HFFc6 (cell line): ENCODE data around the gene IFITM1. TPM values are rescaled to one million over a fixed set of nuclear protein-coding genes. Genes with fewer than 3 reads are reported as not detected.

Source experiments
- DNase-seq: peaks from one replicate; pipeline ENCODE4 v3.0.0-alpha.2; 2018
- H3K27ac Mint-ChIP-seq: 2 replicates; pipeline ENCODE4 v1.8.0; 2020; ENCODE audit warnings: mild to moderate bottlenecking, mixed read lengths
- H3K27me3 Mint-ChIP-seq: 2 replicates; pipeline ENCODE4 v1.8.0; 2021; ENCODE audit warnings: mild to moderate bottlenecking, moderate library complexity, mixed read lengths; ENCODE audit not compliant: insufficient read depth
- H3K36me3 Mint-ChIP-seq: 2 replicates; pipeline ENCODE4 v1.8.0; 2021; ENCODE audit warnings: low read depth, mixed read lengths
- H3K4me1 Mint-ChIP-seq: 2 replicates; pipeline ENCODE4 v1.8.0; 2020; ENCODE audit warnings: low read depth, mixed read lengths
- H3K4me3 Mint-ChIP-seq: 2 replicates; pipeline ENCODE4 v1.8.0; 2020; ENCODE audit warnings: mild to moderate bottlenecking, moderate library complexity, mixed read lengths
- H3K9me3 Mint-ChIP-seq: 2 replicates; pipeline ENCODE4 v1.8.0; 2020; ENCODE audit warnings: mild to moderate bottlenecking, mixed read lengths
- CTCF ChIP-seq: fragments of 200-600 bp; sonication (generic); IDR thresholded peaks from 2 replicates; pipeline ENCODE4 v1.5.0; 2021; ENCODE audit warnings: antibody characterized with exemption, mild to moderate bottlenecking
- total RNA-seq, 6 experiments: library from RNA; stranded (reverse); fragmentation: NEBNext Ultra II Directional; extraction: Animal tissue kit (Norgen Biotek cat#: 25700); gene quantifications; 2 replicates in 1 of 6; 3 replicates in 5 of 6; pipeline ENCODE4 v1.2.3, GENCODE V29; 2021

IFITM1 gene
- total RNA-seq, 6 experiments from 2014 or later = 23.5 to 36.1 (median 30.0) TPM

DNA sequence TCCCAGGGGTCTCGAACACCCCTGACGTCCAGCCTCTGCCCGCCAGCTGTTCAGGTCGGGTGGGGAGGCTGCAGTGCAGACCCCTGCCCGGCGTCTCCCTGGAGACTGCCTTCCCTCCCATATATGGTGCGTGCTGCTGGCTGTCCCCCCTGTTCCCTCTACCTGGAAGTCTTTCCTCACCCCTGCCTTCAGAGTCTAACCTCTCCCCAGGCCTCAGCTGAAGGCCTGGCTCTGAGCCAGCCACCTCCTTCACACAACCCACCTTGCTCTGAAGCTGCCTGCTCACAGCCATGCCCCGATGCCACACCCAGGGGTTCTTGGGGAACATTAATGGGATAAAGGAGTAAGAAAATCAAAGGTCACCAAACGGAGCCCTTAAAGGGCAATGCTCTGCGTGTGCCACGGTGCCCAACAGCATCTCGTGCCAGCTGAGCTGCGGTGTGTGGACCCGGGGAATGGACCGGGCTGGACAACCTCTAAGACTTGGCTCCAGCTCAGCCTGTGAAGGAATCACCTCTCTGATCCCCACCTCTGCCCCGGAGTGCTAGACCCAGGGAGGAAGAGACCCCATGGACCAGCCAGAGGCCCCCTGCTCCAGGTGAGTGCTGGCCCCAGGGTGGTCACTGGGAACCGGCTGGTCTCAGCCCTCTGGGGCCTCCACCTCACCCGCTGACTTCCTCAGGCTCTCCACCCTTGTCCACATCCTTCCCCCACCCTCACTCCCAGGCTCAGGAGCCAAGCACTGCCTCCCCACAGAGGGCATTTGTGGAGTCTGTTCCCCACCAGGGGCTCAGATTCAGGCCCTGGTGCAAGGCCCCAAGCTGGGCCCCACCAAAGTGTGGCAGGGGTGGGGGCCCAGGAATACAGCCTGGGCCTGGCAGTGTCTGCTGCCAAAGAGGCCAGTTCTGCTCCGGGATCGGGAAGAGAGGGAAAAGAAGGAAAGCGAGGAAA lies 35.6 kb upstream of the IFITM1 start, which contains the start of gene NLRP6:
NLRP6 (plus strand) TSS at position 407 of the 951 bp plus-strand sequence; CDS start at position 570, 163 bp downstream.
- no peaks in the 10 kb centered on the region for H3K4me1 Mint-ChIP-seq
- peaks cover 8% of the 10 kb centered on the region; the same call in 1 of the 2 replicates for H3K9me3 Mint-ChIP-seq
- no peaks in the 10 kb centered on the region for H3K36me3 Mint-ChIP-seq
- no peak within 1 kb of the TSS for H3K27ac Mint-ChIP-seq
- H3K4me3 Mint-ChIP-seq = no peak within 1 kb of the TSS
- DNase-seq = no peak
- peaks cover 41% of the 10 kb centered on the region for H3K27me3 Mint-ChIP-seq
- no peak for TF ChIP-seq CTCF

- no peak overlapping the region for H3K27ac Mint-ChIP-seq
- peaks cover 8% of the 10 kb centered on the region; the same call in 1 of the 2 replicates for H3K9me3 Mint-ChIP-seq
- H3K4me1 Mint-ChIP-seq = no peaks in the 10 kb centered on the region
- H3K36me3 Mint-ChIP-seq = no peaks in the 10 kb centered on the region
- peaks cover 37% of the 10 kb centered on the region for H3K27me3 Mint-ChIP-seq
- TF ChIP-seq CTCF = no peak
- no peak overlapping the region for H3K4me3 Mint-ChIP-seq
- no peak for DNase-seq
Measured at GRCh38 chr11:279040-279965, 34.5 kb upstream of the IFITM1 start.

DNA sequence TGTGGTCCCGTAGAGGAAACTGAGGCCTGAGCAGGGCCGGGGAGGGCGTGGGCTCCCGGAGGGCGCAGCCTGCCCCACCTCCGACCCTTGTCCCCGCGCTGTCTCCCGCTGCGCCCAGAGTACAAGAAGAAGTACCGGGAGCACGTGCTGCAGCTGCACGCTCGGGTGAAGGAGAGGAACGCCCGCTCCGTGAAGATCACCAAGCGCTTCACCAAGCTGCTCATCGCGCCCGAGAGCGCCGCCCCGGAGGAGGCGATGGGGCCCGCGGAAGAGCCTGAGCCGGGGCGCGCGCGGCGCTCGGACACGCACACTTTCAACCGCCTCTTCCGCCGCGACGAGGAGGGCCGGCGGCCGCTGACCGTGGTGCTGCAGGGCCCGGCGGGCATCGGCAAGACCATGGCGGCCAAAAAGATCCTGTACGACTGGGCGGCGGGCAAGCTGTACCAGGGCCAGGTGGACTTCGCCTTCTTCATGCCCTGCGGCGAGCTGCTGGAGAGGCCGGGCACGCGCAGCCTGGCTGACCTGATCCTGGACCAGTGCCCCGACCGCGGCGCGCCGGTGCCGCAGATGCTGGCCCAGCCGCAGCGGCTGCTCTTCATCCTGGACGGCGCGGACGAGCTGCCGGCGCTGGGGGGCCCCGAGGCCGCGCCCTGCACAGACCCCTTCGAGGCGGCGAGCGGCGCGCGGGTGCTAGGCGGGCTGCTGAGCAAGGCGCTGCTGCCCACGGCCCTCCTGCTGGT lies 33.7 kb upstream of the IFITM1 start:
- DNase-seq = no peak
- peaks cover 37% of the 10 kb centered on the region for H3K27me3 Mint-ChIP-seq
- no peak overlapping the region for H3K4me3 Mint-ChIP-seq
- no peak overlapping the region for H3K27ac Mint-ChIP-seq
- H3K9me3 Mint-ChIP-seq = peaks cover 8% of the 10 kb centered on the region; the same call in 1 of the 2 replicates
- H3K36me3 Mint-ChIP-seq = no peaks in the 10 kb centered on the region
- H3K4me1 Mint-ChIP-seq = no peaks in the 10 kb centered on the region
- no peak for TF ChIP-seq CTCF

DNA sequence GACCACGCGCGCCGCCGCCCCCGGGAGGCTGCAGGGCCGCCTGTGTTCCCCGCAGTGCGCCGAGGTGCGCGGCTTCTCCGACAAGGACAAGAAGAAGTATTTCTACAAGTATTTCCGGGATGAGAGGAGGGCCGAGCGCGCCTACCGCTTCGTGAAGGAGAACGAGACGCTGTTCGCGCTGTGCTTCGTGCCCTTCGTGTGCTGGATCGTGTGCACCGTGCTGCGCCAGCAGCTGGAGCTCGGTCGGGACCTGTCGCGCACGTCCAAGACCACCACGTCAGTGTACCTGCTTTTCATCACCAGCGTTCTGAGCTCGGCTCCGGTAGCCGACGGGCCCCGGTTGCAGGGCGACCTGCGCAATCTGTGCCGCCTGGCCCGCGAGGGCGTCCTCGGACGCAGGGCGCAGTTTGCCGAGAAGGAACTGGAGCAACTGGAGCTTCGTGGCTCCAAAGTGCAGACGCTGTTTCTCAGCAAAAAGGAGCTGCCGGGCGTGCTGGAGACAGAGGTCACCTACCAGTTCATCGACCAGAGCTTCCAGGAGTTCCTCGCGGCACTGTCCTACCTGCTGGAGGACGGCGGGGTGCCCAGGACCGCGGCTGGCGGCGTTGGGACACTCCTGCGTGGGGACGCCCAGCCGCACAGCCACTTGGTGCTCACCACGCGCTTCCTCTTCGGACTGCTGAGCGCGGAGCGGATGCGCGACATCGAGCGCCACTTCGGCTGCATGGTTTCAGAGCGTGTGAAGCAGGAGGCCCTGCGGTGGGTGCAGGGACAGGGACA lies 32.9 kb upstream of the IFITM1 start:
- DNase-seq = no peak

More for the DNA sequence above, 32.9 kb upstream of the IFITM1 start:
- Mint-ChIP-seq H3K27me3 (peaks cover 37% of the 10 kb centered on the region), H3K4me3 (no peak overlapping the region), H3K36me3 (no peaks in the 10 kb centered on the region), H3K9me3 (peaks cover 8% of the 10 kb centered on the region; the same call in 1 of the 2 replicates), H3K27ac (no peak overlapping the region), H3K4me1 (no peaks in the 10 kb centered on the region)
- no peak for TF ChIP-seq CTCF
